Left ventricle myocardium superior (tissue), 1 donor: ENCODE data around the gene LSM7. TPM values are rescaled to one million over a fixed set of nuclear protein-coding genes. Genes with fewer than 3 reads are reported as not detected.

ENCODE experiments used
- ATAC-seq: fragments of 200-7000 bp; cut with Tn5 transposase; one replicate; pipeline ENCODE4 v1.9.1; 2020; ENCODE audit warnings: mild to moderate bottlenecking, moderate library complexity
- DNase-seq: peaks from one replicate; pipeline ENCODE4 v3.0.0-alpha.2; 2020
- intact Hi-C: fragments of 100-400 bp; cut with micrococcal nuclease; formaldehyde crosslinking; loops from one replicate; pipeline ENCODE4 v1.11.0; 2022
- total RNA-seq: library from RNA; stranded (reverse); fragmentation: NEBNext Ultra II Directional; extraction: Animal tissue kit (Norgen Biotek cat#: 25700); gene quantifications from one replicate; pipeline ENCODE4 v1.2.1, GENCODE V29; 2021
- donor health status: DM: no; HTN: yes; CAD: no; lungs with severe emphysema.

The LSM7 gene
- total RNA-seq, 1 donor from 2014 or later, result 43.8 TPM

DNA sequence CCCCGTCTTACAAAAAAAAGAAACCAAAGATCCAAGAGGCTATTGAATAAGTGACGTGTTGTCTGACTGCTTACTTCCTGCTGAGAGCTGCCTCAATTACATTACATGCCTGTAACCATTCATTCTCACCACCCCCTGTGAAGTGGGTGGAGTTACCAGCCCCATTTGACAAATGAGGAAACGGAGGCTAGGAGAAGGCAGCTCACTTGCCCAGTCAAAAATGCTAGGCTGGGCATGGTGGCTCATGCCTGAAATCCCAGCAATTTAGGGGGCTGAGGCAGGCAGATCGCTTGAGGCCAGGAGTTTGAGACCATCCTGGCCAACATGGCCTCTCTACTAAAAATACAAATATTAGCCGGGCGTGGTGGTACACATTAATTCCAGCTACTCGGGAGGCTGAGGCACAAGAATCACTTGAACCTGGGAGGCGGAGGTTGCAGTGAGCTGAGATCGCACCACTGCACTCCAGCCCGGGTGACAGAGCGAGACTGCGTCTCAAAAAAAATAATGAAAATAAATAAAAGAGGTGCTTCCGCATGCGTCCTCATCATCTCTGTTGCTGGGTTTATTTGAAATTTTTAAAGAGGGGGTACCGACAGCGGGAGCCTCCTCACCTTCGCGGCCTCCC, 499 bp downstream of the LSM7 start:
- intact Hi-C loops, result no loop called here
- no peak for DNase-seq
- peak; percentile 25 for ATAC-seq

DNA sequence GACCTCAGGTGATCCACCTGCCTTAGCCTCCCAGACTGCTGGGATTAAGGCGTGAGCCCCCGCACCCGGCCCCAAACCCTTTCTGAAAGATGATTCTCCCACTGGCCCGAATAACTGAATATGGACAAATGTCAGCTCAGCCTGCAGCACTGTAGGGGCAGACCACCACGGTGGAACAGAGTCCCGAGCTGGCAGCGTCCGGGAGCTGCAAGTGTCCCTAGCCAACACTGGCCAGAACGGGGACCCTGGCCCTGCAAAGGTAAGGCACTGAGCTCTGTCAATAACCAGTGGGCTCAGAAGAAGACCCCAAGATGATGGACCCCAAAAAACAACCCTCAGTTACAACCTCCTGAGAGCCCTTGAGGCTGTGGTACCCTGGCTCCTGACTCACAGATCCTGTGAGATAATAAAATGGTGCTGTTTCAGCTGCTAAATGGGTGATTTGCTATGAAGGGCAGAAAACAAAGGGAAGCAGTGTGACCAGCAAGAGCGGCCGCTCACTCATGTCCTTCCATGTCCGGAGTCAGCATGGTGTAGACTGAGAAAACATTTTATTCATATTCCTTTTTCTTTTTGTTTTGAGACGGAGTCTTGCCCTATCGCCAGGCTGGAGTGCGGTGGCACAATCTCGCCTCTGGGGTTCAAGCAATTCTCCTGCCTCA, 1.6 kb downstream of the LSM7 start:
- ATAC-seq, result no peak
- intact Hi-C loops, result no loop called here
- no peak for DNase-seq

- DNase-seq (no peak), ATAC-seq (no peak)
- intact Hi-C loops, result no loop called here
Measured at GRCh38 chr19:2325281-2326046, 2.9 kb downstream of the LSM7 start.

GRCh38 chr19:2324220-2324948, 4.0 kb downstream of the LSM7 start:
- DNase-seq (no peak), ATAC-seq (no peak)
- intact Hi-C loops, result no loop called here

DNA sequence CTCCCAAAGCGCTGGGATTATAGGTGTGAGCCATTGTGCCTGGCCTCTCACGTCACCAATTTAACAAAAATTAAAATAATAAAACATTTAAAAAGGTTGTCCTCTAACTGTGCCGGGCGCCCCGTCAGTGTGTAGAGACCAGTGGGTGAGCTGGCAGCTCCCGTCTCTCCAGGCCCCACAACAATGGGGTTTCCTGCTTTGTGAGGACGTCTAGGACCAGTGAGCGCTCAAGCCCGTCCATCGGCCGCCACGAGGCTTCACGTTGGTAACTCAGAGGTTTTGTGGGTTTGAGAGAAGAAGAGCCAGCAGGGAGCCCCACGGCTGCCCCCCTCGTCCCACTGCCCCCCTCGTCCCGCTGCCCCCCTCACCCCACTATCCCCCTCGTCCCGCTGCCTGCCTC, 4.7 kb downstream of the LSM7 start:
- no peak for ATAC-seq
- DNase-seq, result no peak
- intact Hi-C loops, result no loop called here

- intact Hi-C loops, result no loop called here
- no peak for DNase-seq
- no peak for ATAC-seq
Measured at GRCh38 chr19:2321565-2322283, 6.7 kb downstream of the LSM7 start.

- no peak for ATAC-seq
- intact Hi-C loops, result no loop called here
Measured at GRCh38 chr19:2320939-2321338, 7.4 kb downstream of the LSM7 start.

DNA sequence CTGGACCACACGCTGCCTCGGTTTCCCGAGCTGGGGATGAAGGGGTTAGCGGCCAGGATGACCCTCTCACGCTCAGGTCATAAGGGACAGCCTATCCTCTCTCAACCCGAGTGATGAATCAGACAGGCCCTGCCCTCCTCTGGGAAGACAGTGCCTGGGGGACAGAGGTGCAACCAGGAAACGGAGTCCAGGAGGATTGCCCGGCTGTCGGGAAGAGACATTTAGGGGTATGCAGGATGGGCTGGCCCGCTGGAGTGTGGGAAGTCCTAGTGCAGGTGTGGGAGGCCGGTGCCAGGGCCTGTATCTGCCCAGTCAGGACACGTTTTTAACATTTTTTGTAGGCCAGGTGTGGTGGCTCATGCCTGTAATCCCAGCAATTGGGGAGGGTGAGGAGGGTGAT, 8.3 kb downstream of the LSM7 start:
- intact Hi-C loops, result no loop called here
- no peak for ATAC-seq
- no peak for DNase-seq

More at GRCh38 chr19:2320939-2321338, 7.4 kb downstream of the LSM7 start:
- no peak for DNase-seq

GRCh38 chr19:2319551-2319950, 8.8 kb downstream of the LSM7 start:
- ATAC-seq, result no peak
- DNase-seq, result no peak
- intact Hi-C loops, result no loop called here

DNA sequence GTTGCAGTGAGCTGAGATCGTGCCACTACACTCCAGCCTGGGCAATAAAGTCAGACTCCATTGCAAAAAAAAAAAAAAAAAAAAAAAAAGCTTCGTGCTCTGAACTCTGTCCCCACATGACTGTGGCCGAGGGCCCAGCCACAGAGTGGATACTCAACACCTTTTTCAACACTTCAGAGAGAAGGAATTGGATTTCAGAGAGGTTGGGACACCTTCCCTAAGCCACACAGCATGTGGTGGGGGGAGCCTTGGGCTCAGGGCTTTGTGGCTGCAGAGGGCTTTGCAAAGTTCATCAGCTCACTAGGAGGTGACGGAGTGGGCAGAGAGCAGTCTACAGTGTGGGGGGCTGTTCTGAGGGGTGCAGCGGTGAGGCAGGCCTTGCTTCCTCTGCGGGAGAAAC, 9.5 kb downstream of the LSM7 start:
- intact Hi-C loops, result no loop called here

GRCh38 chr19:2317756-2318155, 10.6 kb downstream of the LSM7 start:
- intact Hi-C loops, result no loop called here
- no peak for DNase-seq
- no peak for ATAC-seq

More for the DNA sequence above, 9.5 kb downstream of the LSM7 start:
- DNase-seq (no peak), ATAC-seq (no peak)

DNA sequence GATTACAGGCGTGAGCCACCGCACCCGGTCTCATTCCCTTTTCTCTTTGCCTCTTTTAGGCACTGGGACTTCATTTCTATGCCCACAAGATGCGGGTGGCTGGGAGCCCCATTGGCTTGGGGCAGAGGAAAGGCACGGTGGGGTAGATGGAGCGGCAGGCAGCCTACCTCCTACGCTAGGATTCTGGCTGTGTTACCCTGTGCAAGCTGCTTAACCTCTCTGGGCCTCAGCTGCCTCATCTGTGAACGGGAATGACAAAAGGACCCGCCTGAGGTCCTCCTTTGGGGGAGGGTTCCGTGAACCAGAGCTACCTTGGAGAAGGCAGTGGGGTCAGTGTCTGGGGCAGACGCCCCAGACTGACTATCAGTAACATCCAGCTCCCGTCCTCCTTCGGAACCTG, 11.1 kb downstream of the LSM7 start:
- intact Hi-C loops, result no loop called here
- ATAC-seq (no peak), DNase-seq (no peak)

DNA sequence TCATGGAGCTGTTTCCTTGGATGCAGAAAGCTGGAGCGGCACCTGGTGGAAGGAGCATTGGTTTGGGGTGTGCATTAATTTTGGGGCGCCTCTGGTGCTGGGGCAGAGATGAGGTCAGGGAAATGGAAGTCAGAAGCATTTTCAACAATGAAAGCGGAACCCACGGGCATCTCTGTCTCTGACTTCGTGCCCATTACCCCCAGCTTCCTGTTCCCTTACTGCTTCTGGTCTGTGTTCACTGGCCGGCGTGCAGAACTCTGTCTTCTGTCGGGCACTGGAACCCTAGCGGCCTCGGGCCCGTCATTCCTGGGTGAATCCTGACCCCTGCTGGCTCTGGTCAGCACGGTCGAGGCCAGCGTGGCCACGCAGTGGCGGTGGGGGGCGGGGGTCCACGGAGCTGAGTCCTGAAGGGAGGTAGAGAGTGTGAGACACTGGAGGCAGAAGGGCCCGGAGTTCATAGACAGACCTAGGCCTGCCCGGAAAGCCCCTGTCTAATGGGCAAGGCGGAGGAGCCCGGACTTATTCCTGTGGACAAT, 12.5 kb downstream of the LSM7 start:
- ATAC-seq, result peak; percentile 93
- DNase-seq, result peak; percentile 81
- intact Hi-C loops, result no loop called here

DNA sequence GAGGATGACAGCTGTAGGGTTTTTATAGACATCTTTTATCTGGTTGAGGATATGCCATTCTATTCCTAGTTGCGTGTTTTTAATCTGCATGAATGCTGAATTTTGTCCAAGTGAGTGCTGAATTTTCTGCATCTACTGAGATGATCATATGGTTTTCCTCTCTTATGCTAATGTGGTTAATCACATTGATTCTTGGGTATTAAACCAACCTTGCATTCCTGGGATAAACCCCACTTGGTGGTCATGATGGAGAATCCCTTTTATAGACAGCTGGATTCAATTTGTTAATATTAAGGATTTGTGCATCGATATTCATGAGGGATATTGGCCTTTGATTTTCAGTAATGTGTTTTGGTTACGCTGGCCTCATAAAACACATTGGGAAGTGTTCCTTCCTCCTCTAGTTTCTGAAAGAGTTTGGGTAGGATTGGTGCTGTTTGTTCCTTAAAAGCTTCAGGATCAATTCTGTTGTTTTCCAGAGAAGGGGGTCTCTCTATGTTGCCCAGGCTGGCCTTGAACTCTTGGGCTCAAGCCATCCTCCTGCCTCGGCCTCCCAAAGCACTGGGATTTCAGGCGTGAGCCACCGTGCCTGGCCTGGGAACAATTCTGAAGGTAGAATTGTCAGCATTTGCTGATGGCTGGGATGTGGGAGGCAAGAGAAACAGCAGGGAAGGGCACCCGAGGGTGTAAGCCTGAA, 13.1 kb downstream of the LSM7 start:
- intact Hi-C loops, result no loop called here
- ATAC-seq (no peak), DNase-seq (no peak)

GRCh38 chr19:2312820-2313501, 15.4 kb downstream of the LSM7 start:
- ATAC-seq (no peak), DNase-seq (no peak)
- intact Hi-C loops, result no loop called here

DNA sequence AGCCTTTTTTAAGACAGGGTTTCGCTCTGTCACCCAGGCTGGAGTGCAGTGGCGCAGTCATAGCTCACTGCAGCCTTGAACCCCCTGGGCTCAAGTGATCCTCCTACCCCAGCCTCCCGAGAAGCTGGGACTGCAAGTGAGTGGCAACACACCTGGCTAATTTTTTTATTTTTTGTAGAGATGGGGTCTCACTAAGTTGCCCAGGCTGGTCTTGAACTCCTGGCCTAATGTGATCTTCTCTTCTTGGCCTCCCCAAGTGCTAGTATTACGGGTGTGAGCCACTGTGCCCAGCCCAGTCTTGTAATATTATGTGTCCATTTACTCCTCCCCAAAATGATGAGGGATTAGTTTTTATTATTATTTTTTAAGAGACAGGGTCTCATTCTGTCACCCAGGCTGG, 17.3 kb downstream of the LSM7 start:
- DNase-seq, result no peak
- intact Hi-C loops, result no loop called here
- no peak for ATAC-seq

DNA sequence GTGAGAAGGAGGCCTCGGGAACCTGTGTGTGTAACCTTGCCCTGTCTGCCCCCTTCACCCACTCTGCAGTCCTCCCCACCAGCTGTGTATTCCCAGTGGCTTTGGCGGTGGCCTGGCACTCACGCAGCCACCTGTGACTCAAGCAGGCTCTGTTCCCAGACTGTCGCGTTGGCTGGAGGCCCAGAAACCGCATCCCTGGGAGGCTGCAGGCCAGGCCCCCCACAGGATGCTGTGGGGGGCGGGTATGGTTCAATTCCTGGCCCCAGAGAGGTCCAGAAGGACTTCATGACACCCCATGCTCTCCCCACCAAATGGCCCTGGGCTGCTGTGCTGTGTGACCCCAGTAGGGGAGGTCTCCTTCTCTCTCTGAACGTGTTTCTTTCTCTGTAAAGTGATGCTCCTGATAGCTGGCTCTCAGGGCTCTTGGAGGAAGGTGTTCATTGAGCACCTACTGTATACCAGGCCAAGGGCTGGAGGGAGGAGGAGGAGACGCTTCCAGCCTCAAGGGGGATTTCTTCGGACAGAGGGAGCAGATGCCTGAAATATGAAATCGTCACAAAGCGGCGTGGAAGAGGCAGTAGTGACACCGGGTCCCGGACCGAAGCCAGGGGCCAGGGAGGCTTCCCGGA, 18.5 kb downstream of the LSM7 start:
- ATAC-seq (peak; percentile 47), DNase-seq (no peak)
- intact Hi-C loops, result no loop called here
